Epithelial cell of esophagus (primary cell): ENCODE results near the gene SYT8.
"Not testable (repeated sequence)": the region's sequence is repeated elsewhere in the genome, so short reads cannot be mapped to it uniquely, and the experiment has no call there.

Source experiments
- DNase-seq: peaks from one replicate; pipeline ENCODE4 v3.0.0; 2010; ENCODE audit warnings: low read depth
- H3K4me3 ChIP-seq: 2 replicates; pipeline ENCODE4 v1.5.1; 2011; ENCODE audit warnings: mild to moderate bottlenecking, low read length, control low read depth
- CTCF ChIP-seq: IDR thresholded peaks from 2 replicates; pipeline ENCODE4 v1.5.1; 2011; ENCODE audit warnings: low read depth, mild to moderate bottlenecking, low read length, control low read depth, inconsistent platforms; ENCODE audit not compliant: insufficient read depth; ENCODE audit errors: missing control alignments

SYT8 gene

GRCh38 chr11:1884303-1884700 is 49.5 kb downstream of the SYT8 start:
- no peak for DNase-seq
- H3K4me3 ChIP-seq, result no peak overlapping the region
- no peak for TF ChIP-seq CTCF

DNA sequence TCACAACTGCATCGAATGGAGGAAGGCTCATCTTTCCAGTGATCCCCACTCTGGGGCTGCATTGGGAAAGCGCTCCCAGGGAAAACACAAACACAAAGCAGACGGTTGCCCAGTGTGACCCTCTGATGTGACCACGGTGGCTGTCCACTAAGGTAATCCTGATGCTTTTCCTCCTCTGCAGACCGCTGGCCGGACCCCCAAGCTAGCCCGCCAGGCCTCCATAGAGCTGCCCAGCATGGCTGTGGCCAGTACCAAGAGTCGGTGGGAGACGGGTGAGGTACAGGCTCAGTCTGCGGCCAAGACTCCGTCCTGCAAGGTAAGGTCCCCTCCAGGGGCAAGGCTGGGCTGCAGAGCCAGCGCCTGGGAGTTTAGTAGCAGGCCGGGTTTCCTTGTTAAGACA is 51.8 kb downstream of the SYT8 start:
- not testable (repeated sequence) for DNase-seq, H3K4me3 ChIP-seq
